T-helper 2 cell treated with Interferon-gamma antibody and Interleukin-4, amounts not matched to agents 5 μg/mL and 100 μg/mL, for 36 hours (primary cell): Measurements from ENCODE around the gene HMCN2.

ENCODE experiments used
- DNase-seq: peaks from one replicate; pipeline ENCODE4 v3.0.0; 2021; ENCODE audit warnings: low spot score
- H3K27ac Mint-ChIP-seq: one replicate; pipeline ENCODE4 v1.8.0; 2021; ENCODE audit warnings: mild to moderate bottlenecking, mixed read lengths
- H3K27me3 Mint-ChIP-seq: one replicate; pipeline ENCODE4 v1.8.0; 2021; ENCODE audit warnings: low read depth, mixed read lengths
- H3K36me3 Mint-ChIP-seq: one replicate; pipeline ENCODE4 v1.8.0; 2021; ENCODE audit warnings: low read depth, mixed read lengths
- H3K4me1 Mint-ChIP-seq: one replicate; pipeline ENCODE4 v1.8.0; 2021; ENCODE audit warnings: low read depth, mixed read lengths
- H3K4me3 Mint-ChIP-seq: one replicate; pipeline ENCODE4 v1.8.0; 2022; ENCODE audit warnings: mild to moderate bottlenecking, moderate library complexity, mixed read lengths
- H3K9me3 Mint-ChIP-seq: one replicate; pipeline ENCODE4 v1.8.0; 2021; ENCODE audit warnings: mixed read lengths

HMCN2 gene

GRCh38 chr9:130458804-130459067 is 193.2 kb downstream of the HMCN2 start:
- DNase-seq = no peak
- Mint-ChIP-seq H3K4me1 (no peaks in the 10 kb centered on the region), H3K36me3 (no peaks in the 10 kb centered on the region), H3K4me3 (no peak overlapping the region), H3K27me3 (peaks cover 2% of the 10 kb centered on the region), H3K9me3 (no peaks in the 10 kb centered on the region), H3K27ac (no peak overlapping the region)

GRCh38 chr9:130459151-130459550 is 193.6 kb downstream of the HMCN2 start:
- H3K36me3 Mint-ChIP-seq = no peaks in the 10 kb centered on the region
- H3K9me3 Mint-ChIP-seq = no peaks in the 10 kb centered on the region
- no peak for DNase-seq
- no peak overlapping the region for H3K27ac Mint-ChIP-seq
- peaks cover 2% of the 10 kb centered on the region for H3K27me3 Mint-ChIP-seq
- no peaks in the 10 kb centered on the region for H3K4me1 Mint-ChIP-seq
- H3K4me3 Mint-ChIP-seq = no peak overlapping the region

GRCh38 chr9:130459941-130460669 is 194.5 kb downstream of the HMCN2 start:
- no peak overlapping the region for H3K27ac Mint-ChIP-seq

GRCh38 chr9:130461218-130461630 is 195.7 kb downstream of the HMCN2 start:
- H3K9me3 Mint-ChIP-seq = no peaks in the 10 kb centered on the region
- peak; percentile 41 for DNase-seq
- no peaks in the 10 kb centered on the region for H3K36me3 Mint-ChIP-seq
- H3K27me3 Mint-ChIP-seq = peaks cover 2% of the 10 kb centered on the region
- no peak overlapping the region for H3K4me3 Mint-ChIP-seq
- H3K27ac Mint-ChIP-seq = no peak overlapping the region
- no peaks in the 10 kb centered on the region for H3K4me1 Mint-ChIP-seq

More at GRCh38 chr9:130459941-130460669, 194.5 kb downstream of the HMCN2 start:
- no peaks in the 10 kb centered on the region for H3K9me3 Mint-ChIP-seq
- peaks cover 2% of the 10 kb centered on the region for H3K27me3 Mint-ChIP-seq
- DNase-seq = no peak
- H3K4me3 Mint-ChIP-seq = no peak overlapping the region
- H3K4me1 Mint-ChIP-seq = no peaks in the 10 kb centered on the region
- H3K36me3 Mint-ChIP-seq = no peaks in the 10 kb centered on the region

- H3K9me3 Mint-ChIP-seq = no peaks in the 10 kb centered on the region
- H3K4me1 Mint-ChIP-seq = no peaks in the 10 kb centered on the region
- no peak overlapping the region for H3K4me3 Mint-ChIP-seq
- no peak overlapping the region for H3K27ac Mint-ChIP-seq
- peaks cover 2% of the 10 kb centered on the region for H3K27me3 Mint-ChIP-seq
- no peaks in the 10 kb centered on the region for H3K36me3 Mint-ChIP-seq
- DNase-seq = no peak
Measured at GRCh38 chr9:130461731-130462130, 196.2 kb downstream of the HMCN2 start.

- DNase-seq = no peak
- no peaks in the 10 kb centered on the region for H3K4me1 Mint-ChIP-seq
- H3K4me3 Mint-ChIP-seq = no peak overlapping the region
- H3K27ac Mint-ChIP-seq = no peak overlapping the region
- no peaks in the 10 kb centered on the region for H3K9me3 Mint-ChIP-seq
- peaks cover 13% of the 10 kb centered on the region for H3K27me3 Mint-ChIP-seq
- H3K36me3 Mint-ChIP-seq = no peaks in the 10 kb centered on the region
Measured at GRCh38 chr9:130462685-130463540, 197.4 kb downstream of the HMCN2 start.

- no peak overlapping the region for H3K27ac Mint-ChIP-seq
- no peaks in the 10 kb centered on the region for H3K4me1 Mint-ChIP-seq
- DNase-seq = no peak
- no peaks in the 10 kb centered on the region for H3K9me3 Mint-ChIP-seq
- no peak overlapping the region for H3K4me3 Mint-ChIP-seq
- peaks cover 21% of the 10 kb centered on the region for H3K27me3 Mint-ChIP-seq
- H3K36me3 Mint-ChIP-seq = no peaks in the 10 kb centered on the region
Measured at GRCh38 chr9:130463763-130464745, 198.5 kb downstream of the HMCN2 start.

- no peaks in the 10 kb centered on the region for H3K36me3 Mint-ChIP-seq
- no peak overlapping the region for H3K27ac Mint-ChIP-seq
- no peaks in the 10 kb centered on the region for H3K9me3 Mint-ChIP-seq
- H3K4me1 Mint-ChIP-seq = no peaks in the 10 kb centered on the region
- peaks cover 22% of the 10 kb centered on the region for H3K27me3 Mint-ChIP-seq
- no peak overlapping the region for H3K4me3 Mint-ChIP-seq
- DNase-seq = no peak
Measured at GRCh38 chr9:130465383-130466096, 200.0 kb downstream of the HMCN2 start.

- Mint-ChIP-seq H3K36me3 (no peaks in the 10 kb centered on the region), H3K9me3 (no peaks in the 10 kb centered on the region), H3K4me1 (no peaks in the 10 kb centered on the region), H3K4me3 (no peak overlapping the region), H3K27me3 (peaks cover 27% of the 10 kb centered on the region), H3K27ac (no peak overlapping the region)
- DNase-seq = no peak
Measured at GRCh38 chr9:130466537-130467217, 201.1 kb downstream of the HMCN2 start.

GRCh38 chr9:130467316-130467715 is 201.8 kb downstream of the HMCN2 start:
- no peaks in the 10 kb centered on the region for H3K4me1 Mint-ChIP-seq
- H3K36me3 Mint-ChIP-seq = no peaks in the 10 kb centered on the region
- H3K4me3 Mint-ChIP-seq = no peak overlapping the region
- H3K27me3 Mint-ChIP-seq = peaks cover 27% of the 10 kb centered on the region
- no peaks in the 10 kb centered on the region for H3K9me3 Mint-ChIP-seq
- no peak for DNase-seq
- no peak overlapping the region for H3K27ac Mint-ChIP-seq

GRCh38 chr9:130468566-130468965 is 203.0 kb downstream of the HMCN2 start:
- Mint-ChIP-seq H3K4me3 (no peak overlapping the region), H3K36me3 (no peaks in the 10 kb centered on the region), H3K9me3 (no peaks in the 10 kb centered on the region), H3K4me1 (no peaks in the 10 kb centered on the region), H3K27ac (no peak overlapping the region), H3K27me3 (peaks cover 27% of the 10 kb centered on the region)
- no peak for DNase-seq

- Mint-ChIP-seq H3K4me1 (peaks cover 1% of the 10 kb centered on the region), H3K4me3 (no peak overlapping the region), H3K36me3 (no peaks in the 10 kb centered on the region), H3K27me3 (peaks cover 29% of the 10 kb centered on the region), H3K27ac (no peak overlapping the region), H3K9me3 (no peaks in the 10 kb centered on the region)
- no peak for DNase-seq
Measured at GRCh38 chr9:130470269-130470668, 204.7 kb downstream of the HMCN2 start.

- Mint-ChIP-seq H3K36me3 (no peaks in the 10 kb centered on the region), H3K4me1 (peaks cover 1% of the 10 kb centered on the region), H3K4me3 (no peak overlapping the region), H3K27ac (no peak overlapping the region), H3K27me3 (peaks cover 31% of the 10 kb centered on the region), H3K9me3 (no peaks in the 10 kb centered on the region)
- no peak for DNase-seq
Measured at GRCh38 chr9:130470950-130471349, 205.4 kb downstream of the HMCN2 start.
